Activated naive CD8-positive, alpha-beta T cell treated with anti-CD3 and anti-CD28 coated beads, Interleukin-2, amount 50 U/mL, for 16 hours (primary cell): ENCODE data around the gene CAPN6.

Source experiments
- DNase-seq: peaks from one replicate; pipeline ENCODE4 v3.0.0-alpha.2; 2020; ENCODE audit warnings: low read depth, low spot score

The CAPN6 gene, protein sequence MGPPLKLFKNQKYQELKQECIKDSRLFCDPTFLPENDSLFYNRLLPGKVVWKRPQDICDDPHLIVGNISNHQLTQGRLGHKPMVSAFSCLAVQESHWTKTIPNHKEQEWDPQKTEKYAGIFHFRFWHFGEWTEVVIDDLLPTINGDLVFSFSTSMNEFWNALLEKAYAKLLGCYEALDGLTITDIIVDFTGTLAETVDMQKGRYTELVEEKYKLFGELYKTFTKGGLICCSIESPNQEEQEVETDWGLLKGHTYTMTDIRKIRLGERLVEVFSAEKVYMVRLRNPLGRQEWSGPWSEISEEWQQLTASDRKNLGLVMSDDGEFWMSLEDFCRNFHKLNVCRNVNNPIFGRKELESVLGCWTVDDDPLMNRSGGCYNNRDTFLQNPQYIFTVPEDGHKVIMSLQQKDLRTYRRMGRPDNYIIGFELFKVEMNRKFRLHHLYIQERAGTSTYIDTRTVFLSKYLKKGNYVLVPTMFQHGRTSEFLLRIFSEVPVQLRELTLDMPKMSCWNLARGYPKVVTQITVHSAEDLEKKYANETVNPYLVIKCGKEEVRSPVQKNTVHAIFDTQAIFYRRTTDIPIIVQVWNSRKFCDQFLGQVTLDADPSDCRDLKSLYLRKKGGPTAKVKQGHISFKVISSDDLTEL

DNA sequence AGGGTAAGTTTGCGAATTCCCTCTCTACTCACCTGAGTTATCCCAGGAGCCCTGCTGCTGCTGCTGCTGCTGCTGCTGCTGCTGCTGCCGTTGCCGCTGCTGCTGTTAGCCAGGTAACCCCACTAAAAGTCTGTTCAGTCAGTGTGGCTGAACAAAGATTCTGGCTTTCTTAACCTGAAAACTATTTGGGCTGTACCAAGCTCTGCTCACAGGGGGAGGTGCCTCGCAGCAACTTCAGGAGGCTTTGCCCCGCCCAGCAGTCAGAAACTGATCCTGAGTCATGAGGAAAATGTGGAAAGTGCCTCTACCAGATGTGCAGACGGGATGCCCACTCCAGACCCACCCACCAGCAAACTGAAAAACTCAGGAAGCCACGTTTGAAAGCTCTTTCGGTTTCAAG is at the start of gene CAPN6:
TSS of gene CAPN6 (minus strand) at position 145 of the 400 bp plus-strand sequence. CDS start 6,547 bp downstream, outside the sequence.
- DNase-seq: no peak

DNA sequence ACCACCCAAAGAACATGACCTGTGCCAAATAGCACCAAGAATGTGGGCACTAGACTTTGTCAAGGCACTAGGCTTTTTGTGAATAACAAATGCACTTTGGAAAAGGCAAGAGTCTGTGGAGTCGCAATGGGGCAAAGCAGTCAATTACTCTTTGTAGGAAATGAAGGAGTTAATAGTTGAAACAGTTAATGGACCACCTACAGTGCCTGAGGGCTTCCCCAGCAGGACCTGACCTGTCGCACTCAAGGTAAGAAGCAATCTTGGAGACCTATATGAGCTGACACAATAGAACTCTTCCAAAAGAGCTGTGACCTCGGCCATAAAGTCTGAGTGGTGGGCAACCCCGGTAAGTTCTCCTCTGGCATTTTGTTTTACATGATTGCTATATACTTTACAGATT is 49.2 kb upstream of the CAPN6 start:
- no peak for DNase-seq

DNA sequence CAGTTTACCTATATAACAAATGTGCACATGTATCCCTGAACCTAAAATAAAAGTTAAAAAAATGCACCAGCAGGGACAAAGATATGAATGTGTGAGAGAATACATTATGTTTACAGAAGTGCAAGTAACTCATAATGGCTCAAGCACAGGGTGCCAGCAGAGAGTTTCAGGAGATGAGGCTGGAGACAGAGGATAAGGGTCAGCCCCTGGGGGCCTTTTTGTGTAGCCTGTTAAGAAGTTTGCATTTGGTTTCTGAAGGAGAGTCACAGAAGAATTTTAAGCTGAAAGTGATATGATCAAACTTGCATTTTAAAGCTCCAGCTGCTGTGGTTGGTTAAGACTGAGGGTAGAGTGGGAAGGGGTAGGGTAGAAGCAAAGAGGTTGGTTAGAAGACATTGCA is 48.6 kb upstream of the CAPN6 start:
- DNase-seq: no peak

DNA sequence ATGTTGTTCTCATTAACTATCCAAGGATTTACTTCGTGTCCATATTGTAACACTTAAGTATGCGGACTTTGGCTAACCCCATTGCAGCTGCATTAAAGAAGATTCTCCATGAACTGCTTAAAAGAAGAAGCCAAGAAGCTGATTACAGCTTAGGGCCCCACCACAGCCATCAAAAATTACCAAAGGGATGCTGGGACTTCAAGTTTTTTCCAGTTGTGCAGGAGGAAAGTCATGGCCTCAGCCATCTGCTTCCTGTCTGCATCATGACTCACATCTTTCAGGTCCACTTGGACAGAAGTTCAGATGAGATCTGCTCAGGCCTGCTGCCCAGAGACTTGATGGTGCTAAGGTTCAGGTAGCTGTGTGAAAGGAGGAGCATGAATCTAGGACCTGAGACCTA is 38.8 kb upstream of the CAPN6 start:
- no peak for DNase-seq

DNA sequence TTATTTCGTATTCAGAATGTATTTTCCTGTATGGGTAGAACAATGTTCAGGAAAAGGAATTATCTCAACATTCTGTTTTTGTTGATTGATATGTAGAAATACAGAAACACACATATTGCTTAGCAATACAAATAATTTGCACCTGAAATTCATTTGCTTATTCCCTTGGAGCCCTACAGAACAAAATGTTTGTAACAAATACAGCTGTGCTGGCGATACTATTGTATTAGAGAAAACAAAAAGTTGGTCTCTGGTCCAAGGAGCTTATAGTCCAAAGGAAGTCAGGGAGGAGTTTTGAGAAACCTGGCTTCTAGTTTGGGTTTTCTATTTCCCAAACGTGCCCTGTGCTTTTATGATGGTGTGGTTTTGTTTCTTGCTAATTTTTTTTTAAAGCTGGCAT is 37.8 kb upstream of the CAPN6 start:
- DNase-seq: no peak

DNA sequence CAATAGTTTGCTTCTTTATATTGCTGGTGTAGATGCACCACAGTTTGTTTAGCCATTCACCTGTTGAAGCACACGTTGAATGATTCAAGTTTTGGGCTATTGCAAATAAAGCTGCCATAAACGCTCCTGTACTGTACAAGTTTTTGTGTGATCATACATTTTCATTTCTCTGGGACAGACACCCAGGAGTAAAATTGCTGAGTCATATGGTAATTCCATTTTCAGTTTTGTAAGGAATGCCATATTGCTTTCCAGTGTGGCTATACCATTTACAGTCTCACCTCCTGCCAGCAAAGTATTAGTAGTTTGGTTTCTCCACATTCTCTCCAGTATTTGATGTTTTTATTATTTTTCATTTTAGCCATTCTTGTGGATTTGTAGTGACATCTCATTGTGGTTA is 32.0 kb upstream of the CAPN6 start:
- no peak for DNase-seq

DNA sequence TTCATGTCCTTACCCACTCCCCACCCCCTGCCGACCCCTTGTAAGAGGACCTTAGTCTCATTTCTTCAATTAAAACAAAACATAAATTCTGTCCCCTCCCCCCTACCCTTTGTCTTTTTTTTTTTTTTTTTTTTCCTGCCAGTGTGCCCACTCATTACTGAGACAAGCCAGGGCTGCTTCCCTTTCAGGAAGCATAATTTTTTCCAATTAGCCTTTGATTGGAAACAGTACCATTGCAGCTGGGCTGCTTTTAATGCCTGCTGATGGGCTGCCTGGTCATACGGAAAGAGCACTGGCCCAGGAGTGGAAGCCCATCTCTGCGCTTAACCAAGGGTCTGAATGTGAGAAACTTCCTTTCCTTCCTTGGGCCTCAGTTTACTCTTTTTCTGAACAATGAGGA is 18.6 kb upstream of the CAPN6 start:
- DNase-seq: no peak

DNA sequence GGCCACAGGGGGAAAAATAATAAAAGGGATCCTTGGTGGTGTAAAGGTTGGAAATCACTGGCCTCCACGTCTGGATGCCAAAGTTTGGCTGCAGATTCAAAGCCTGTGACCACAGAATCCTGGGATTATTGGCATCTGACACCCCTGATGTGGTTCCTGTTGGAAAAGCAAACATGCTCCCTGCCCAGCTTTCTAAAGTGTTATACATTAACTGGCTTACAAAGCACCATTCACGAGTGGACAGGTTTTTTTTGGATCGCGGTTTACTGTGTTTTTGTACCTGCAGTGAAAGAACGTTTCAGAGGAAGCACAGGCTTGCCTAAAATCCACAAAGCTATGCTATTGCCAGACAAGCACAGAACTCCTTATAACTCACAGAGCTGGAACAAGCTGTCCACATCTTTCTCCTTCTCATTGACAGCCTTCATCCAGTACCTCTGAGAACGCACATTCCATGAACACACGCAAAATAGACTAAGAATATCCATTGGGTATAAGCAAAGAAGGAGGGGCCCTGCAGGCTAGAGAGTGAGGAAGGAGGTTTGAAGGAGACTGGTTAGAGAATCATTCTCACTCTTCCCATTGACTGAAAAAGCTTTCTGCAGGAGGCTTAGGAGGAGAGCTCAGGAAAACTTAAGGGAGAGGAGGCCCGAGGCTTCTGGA is 14.5 kb upstream of the CAPN6 start:
- no peak for DNase-seq

DNA sequence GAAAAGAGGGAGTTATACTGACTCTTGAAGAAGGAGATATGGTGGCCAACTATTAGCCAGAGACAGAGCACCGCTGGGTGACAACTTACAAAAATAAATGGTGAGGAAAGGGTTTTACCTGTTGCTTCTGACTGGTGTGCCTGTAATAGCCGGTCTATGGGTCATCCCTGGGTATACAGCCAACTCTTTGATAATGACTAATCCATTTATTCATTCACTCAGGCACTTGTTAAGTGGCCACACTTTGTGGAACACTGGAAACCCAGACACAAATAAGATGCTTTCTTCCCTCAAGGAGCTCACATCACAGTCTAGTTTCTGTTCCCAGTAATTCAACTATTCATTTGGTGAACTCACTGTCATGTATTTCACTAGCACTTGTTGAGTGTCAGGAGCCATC is 13.2 kb upstream of the CAPN6 start:
- DNase-seq: no peak

DNA sequence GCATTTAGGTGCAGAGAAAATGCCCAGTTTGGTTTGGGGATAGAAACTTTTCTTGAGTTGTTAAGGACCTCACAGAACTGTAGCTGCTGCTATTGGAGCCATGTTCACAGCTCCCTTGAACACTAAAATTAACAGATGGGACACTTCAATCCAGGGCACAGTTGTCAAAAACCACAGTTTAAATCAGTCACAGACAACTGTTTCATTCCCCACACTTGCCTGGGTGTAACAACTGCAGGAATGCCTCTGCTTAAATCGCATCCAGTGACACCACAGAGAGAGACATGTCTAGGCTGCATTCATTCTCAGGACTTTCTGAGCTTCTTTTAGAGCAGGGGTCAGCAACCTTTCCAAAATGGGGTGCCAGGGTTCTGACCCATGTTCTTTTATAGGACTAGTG is 12.7 kb upstream of the CAPN6 start:
- no peak for DNase-seq

DNA sequence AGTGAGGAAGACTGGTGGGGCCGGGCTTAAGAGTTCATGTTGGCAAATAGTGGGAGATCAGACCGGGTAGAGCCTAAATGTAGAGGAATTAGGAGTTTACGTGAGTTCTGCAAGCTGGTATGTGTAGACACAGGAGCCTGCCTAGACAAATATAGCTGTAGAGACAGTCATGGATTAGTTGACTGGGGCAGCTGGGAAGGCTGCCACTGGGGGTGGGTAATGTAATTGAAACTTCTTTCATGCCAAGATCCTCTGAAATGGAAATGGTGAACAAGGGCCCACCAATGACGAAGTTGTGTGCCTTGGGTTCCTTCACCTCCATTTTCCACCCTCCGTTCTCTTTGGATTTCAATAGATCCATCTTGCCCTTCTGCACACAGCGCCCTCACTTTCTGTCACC is 11.9 kb upstream of the CAPN6 start:
- DNase-seq: no peak

DNA sequence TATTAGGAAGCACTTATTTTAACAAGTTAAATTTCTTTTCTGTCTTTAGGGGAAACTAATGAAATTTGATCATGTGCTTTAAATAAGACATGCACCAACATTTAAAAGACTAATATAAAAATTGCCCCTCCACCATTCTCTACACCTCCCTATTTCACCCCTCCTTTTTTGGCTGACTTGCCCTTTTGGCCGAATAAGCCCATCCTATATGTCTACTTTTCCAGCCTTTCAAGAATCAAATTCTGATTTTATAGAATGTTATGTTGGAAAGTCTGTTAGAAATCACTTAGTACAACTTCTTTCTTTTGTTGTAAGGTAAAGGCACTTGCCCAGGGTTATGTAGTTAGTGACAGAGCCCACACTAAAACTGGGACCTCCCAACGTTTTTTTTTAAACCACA is 1.8 kb downstream of the CAPN6 start:
- DNase-seq: no peak

DNA sequence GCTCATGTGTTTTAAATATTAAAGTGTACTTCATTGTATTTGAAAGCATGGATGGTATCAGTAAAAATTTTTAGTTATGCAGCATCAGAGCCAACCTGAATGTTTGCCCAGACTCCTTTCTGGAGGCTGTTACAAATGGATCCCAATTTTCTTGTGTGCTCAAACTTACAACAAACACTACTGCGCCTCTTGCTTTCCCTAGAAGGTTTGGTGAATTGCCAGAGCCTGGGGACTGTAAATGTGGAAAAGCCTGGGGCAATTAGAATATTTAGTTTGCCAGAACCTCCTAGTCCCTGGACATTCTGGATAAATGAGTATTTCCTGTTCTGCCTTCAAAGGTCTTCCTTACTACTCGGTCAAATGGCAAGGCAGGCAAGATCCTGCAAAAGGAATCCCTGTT is 4.8 kb downstream of the CAPN6 start:
- no peak for DNase-seq

DNA sequence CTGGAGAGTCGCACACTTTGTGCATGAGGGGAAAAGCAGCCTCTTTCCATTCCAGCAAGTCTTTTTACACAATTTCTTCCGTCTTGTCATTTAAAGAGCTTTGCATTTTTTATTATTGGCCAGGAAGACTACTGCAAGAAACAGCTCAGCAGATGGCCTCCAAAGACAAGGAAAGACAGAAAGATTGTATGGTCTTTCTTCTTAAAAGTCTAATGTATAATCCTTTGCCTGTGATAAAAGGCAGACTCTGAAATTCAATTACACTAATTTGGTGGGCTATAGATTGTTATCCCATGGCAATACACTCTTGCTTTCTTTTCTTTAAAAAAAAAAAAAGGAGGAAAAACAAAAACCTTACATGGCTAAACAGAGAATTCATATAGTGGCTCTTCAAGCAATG is 5.9 kb downstream of the CAPN6 start:
- no peak for DNase-seq

DNA sequence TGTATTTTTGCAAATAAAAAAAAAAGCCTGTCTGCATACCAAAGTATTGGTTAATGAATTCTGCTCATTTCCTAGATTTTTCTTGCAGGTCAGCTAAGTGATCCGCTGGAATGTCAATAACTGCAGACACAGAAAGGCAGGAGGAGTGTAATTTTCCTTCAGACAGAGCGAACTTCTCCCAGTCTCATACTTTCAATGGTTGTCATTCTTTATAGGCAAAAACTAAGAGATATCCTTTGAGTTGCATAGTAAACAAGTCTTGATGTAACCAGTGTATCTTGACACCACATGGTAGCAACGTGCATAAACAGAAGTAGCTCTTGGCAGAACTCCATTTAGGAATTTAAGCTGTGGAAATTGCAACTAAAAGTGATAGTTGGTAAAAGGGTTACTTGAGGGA is 8.2 kb downstream of the CAPN6 start:
- DNase-seq: no peak

DNA sequence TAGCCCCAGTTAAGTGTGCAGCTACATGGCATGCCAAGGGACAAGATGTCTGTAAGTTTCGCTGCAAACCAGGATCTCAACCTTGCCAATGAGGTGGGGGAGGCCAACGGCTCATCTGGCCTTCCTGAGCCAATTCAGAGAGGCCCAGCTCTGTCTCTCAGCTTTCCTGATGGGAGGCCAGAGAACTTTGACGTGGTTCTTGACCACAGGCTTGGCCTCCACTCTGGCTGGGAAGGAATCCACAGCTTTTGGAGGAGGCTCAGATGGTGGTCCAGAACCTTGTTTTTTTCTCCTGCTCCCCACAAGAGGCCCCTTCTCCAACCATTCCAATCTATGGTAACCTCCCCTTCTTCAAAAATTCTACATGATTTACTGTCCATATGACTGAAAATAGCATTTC is 9.8 kb downstream of the CAPN6 start:
- no peak for DNase-seq

DNA sequence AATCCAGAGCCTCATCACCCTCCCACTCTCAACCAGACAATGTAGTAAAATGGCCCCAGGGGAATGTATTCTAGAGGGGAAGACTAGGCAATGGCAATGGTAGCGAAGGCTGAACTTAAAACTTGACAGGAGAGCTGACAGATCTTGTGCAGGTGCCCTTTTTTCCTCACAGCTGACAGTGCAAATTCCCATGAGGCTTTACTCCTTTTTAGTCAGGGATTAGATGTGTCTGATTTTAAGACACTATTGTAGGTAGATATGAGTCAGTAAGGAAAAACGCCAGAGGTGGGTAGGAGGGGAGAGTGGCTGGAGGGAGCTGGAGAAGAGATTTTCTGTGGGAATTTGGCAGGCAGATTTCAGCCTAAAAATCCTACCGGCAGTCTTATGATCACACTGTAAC is 10.7 kb downstream of the CAPN6 start:
- DNase-seq: no peak

DNA sequence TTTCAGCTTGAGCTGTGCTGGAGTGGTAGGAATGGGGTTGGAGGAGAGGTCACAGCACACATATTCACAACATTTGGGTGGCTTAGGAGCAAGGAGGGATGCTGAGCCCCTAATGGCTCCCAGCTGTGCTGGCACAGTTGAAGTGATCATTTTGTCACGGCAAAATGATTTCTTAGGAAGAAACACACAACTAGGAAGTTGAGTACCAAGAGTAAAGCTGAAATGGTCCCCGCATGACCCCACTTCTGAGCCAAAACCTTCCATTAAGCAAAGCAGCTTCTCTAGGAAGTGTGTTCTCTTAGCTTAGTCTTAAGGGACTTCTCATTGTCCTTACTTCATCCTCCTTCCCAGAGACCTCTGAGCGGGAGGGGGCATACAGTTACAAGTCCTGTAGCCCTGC is 12.6 kb downstream of the CAPN6 start:
- DNase-seq: no peak

DNA sequence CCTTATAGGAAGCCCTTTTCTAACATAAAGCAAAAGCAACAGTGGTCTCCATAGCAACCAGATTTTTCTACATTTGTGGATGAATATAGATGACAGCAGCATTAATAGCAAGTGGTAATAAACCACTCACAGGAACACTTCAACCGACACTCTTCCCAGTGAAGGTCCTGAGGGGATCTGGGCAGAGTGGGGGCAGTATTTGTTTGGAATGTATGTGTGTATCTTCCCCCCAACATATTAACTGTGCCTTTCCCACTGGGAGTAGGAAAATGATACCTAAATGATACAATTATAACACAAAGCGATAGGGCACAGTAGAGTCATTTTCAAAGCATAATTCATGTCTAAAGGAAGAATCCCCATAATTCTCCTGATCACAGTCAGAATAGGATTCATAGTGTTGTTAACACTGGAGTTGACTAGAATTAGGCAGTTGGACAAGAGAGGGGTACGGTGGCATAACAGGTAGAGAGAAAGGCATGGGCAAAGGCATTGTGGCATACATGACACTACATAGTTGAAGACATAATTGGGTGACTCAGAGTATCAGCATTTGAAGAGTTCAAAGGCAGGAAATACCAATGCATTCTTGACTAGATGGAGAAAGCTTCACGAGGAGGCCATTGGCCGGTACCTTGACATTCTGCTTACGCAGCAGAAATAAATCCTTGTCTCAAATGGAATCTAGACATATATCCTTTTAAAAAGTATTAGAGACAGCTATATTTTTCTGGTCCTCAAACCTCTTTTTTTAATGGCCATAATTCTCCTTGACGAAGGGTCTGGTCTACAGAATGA is 15.2 kb downstream of the CAPN6 start:
- DNase-seq: no peak

DNA sequence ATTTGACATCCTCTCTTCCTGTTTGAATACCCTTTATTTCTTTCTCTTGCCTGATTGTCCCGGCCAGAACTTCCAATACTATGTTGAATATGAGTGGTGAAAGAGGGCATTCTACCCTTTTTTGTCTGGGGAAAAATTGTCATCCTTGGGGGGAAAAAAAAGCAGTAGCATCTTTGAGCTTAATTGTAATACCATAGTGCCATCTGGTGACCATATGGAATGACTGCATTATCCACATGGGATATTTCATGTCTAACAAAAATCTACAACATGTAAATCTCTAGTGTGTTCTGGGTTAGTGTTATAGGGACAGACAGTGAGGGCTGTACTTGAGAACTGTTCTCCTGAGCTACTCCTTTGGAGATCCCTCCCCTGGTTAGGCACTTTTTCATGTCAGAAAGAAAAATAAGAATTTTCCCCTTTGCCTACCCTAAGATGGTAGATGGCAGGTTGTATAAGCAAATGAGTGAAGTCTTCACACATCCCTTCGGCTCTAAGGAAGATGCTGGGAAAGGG is 26.0 kb downstream of the CAPN6 start:
- no peak for DNase-seq

DNA sequence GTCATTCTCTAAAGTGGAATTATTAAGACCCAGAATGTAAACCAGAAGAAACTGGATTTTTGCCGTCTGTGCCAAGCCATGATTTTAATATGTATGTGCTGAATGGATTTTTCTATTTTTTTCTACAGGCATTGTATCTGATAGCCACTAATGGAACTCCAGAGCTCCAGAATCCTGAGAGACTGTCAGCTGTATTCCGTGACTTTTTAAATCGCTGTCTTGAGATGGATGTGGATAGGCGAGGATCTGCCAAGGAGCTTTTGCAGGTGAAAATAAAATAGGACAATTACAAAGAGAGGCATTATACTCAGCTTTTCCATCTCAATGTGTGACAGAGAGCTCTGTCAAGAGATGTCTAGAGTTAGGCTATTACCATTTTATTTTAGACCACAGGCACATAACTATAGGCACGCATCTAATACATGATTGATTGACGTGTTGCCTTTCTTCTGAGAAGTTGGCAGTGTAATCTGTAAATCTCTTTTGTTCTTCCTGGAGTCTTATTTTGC is 53.9 kb downstream of the CAPN6 start:
- DNase-seq: no peak

DNA sequence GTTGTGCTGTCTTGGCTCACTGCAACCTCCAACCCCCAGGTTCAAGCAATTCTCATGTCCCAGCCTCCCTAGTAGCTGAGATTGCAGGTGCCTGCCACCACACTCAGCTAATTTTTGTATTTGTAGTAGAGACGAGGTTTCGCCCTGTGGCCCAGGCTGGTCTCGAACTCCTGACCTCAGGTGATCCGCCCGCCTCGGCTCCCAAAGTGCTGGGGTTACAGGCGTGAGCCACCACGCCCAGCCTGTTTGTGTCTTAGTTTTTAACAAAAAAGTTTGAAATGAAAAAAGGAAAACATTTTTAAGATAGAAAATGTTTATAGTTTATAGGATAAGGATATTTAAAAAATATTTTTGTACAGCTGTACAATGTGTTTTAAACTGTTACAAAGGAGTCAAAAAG is 62.4 kb downstream of the CAPN6 start:
- DNase-seq: no peak
